A673 (cell line): Measurements from ENCODE around the gene MRPL10. TPM values are rescaled to one million over a fixed set of nuclear protein-coding genes. Genes with fewer than 3 reads are reported as not detected.

Source experiments
- BruUV-seq: library from RNA; stranded (reverse); fragments of 400-500 nt; replicated peaks from 2 replicates; lab custom pipeline; 2021; lab: Mats Ljungman, UMichigan
- CTCF ChIA-PET: fragments of 300-600 bp; sonication (Branson Sonifier 250); formaldehyde crosslinking; loops from one replicate; lab custom pipeline; 2022; ENCODE audit warnings: antibody characterized with exemption; lab: Charles Lee
- POLR2A ChIA-PET: fragments of 300-600 bp; sonication (Branson Sonifier 250); formaldehyde crosslinking; loops from one replicate; lab custom pipeline; 2022; ENCODE audit warnings: antibody characterized with exemption; ENCODE audit not compliant: low non-redundant PET; lab: Charles Lee
- DNase-seq: peaks from one replicate; pipeline ENCODE4 v3.0.0-alpha.2; 2015; ENCODE audit warnings: low spot score
- H3K27ac ChIP-seq: fragments of 200-600 bp; sonication (generic); 2 replicates; pipeline ENCODE4 v1.5.1; 2016; ENCODE audit warnings: mixed run types, low read depth, mild to moderate bottlenecking, mixed read lengths, antibody characterized with exemption, low read length; ENCODE audit not compliant: poor library complexity, severe bottlenecking
- H3K27me3 ChIP-seq: fragments of 200-600 bp; sonication (generic); replicated peaks from 2 replicates; pipeline ENCODE4 v1.6.1; 2017; ENCODE audit warnings: mixed run types, low read depth, mild to moderate bottlenecking, mixed read lengths, antibody characterized with exemption, low read length; ENCODE audit not compliant: insufficient read depth, poor library complexity
- H3K36me3 ChIP-seq: fragments of 200-600 bp; sonication (generic); 2 replicates; pipeline ENCODE4 v1.6.1; 2016; ENCODE audit warnings: mixed run types, mild to moderate bottlenecking, mixed read lengths, antibody characterized with exemption, low read length; ENCODE audit not compliant: insufficient read depth, poor library complexity, severe bottlenecking
- H3K4me1 ChIP-seq: fragments of 200-600 bp; sonication (generic); 2 replicates; pipeline ENCODE4 v1.6.1; 2017; ENCODE audit warnings: mixed run types, mild to moderate bottlenecking, mixed read lengths, antibody characterized with exemption, low read length; ENCODE audit not compliant: insufficient read depth, poor library complexity, severe bottlenecking
- H3K4me3 ChIP-seq: fragments of 200-600 bp; sonication (generic); 2 replicates; pipeline ENCODE4 v1.5.1; 2016; ENCODE audit warnings: low read depth, mixed run types, mild to moderate bottlenecking, mixed read lengths, low read length; ENCODE audit not compliant: poor library complexity, severe bottlenecking
- H3K9me3 ChIP-seq: fragments of 200-600 bp; sonication (generic); 2 replicates; pipeline ENCODE4 v1.6.1; 2016; ENCODE audit warnings: mixed run types, low read depth, mild to moderate bottlenecking, mixed read lengths, antibody characterized with exemption, low read length; ENCODE audit not compliant: poor library complexity, severe bottlenecking
- EZH2 ChIP-seq: fragments of 200-600 bp; sonication (generic); IDR thresholded peaks from 2 replicates; pipeline ENCODE4 v1.6.1; 2017; ENCODE audit warnings: borderline replicate concordance, low read depth, mild to moderate bottlenecking, mixed read lengths, antibody characterized with exemption, low read length; ENCODE audit not compliant: poor library complexity, severe bottlenecking
- intact Hi-C: fragments of 100-400 bp; cut with micrococcal nuclease; formaldehyde crosslinking; loops from one replicate; pipeline ENCODE4 v1.10.0; 2022; ENCODE audit not compliant: unreplicated experiment
- total RNA-seq: library from RNA; stranded (reverse); gene quantifications from 2 replicates; pipeline ENCODE4 v1.2.3, GENCODE V29; 2021
- TF ChIP-seq, protein P1 (sequence below): fragments of 300-800, 200-600 bp; sonication (generic); conservative IDR thresholded peaks from 2 replicates; pipeline ENCODE4 v1.5.1; 2017; ENCODE audit warnings: low read depth, mild to moderate bottlenecking, antibody characterized with exemption, low read length, moderate library complexity, mixed read lengths

MRPL10 gene
- total RNA-seq, 1 experiment from 2014 or later: 30.5 TPM

DNA sequence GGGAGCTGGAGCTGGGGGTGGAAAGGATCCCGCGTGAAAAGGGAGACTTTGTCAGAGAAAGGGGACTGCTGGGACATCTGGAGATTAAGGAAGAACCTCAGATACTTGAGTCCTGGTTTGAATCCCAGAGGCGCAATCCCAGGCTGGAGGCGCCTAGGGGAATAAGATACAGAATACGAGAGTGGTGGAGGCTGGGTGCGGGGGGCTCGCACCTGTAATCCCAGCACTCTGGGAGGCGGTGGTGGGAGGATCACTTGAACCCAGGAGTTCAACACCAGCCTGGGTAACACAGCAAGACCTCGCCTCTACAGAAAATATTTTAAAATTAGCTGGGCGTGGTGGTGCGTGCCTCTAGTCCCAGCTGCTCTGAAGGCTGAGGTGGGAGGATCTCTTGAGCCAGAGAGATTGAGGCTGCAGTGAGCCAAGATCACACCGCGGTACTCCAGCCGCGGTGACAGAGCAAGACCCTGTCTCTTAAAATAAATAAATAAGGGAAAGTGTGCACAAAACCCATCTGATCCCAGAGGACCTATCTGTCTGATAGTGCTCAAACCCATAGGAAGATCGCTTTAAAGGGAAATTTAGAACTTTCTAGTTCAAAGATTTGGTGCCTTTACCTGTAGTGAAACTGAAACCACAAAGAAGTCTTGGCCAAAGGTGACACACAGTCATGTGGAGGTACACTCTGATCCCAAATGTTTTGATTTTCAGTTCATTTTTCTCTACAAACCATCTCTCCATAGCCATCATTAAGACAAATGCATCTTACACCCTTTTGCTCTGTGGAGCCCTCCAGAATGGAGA, 10.3 kb upstream of the MRPL10 start:
- Histone ChIP-seq H3K36me3 (no peaks in the 10 kb centered on the region), H3K27me3 (peaks cover 11% of the 10 kb centered on the region), H3K4me1 (no peaks in the 10 kb centered on the region), H3K4me3 (peak overlapping the region; percentile 62), H3K27ac (no peak overlapping the region), H3K9me3 (no peaks in the 10 kb centered on the region)
- TF ChIP-seq, protein P1, sequence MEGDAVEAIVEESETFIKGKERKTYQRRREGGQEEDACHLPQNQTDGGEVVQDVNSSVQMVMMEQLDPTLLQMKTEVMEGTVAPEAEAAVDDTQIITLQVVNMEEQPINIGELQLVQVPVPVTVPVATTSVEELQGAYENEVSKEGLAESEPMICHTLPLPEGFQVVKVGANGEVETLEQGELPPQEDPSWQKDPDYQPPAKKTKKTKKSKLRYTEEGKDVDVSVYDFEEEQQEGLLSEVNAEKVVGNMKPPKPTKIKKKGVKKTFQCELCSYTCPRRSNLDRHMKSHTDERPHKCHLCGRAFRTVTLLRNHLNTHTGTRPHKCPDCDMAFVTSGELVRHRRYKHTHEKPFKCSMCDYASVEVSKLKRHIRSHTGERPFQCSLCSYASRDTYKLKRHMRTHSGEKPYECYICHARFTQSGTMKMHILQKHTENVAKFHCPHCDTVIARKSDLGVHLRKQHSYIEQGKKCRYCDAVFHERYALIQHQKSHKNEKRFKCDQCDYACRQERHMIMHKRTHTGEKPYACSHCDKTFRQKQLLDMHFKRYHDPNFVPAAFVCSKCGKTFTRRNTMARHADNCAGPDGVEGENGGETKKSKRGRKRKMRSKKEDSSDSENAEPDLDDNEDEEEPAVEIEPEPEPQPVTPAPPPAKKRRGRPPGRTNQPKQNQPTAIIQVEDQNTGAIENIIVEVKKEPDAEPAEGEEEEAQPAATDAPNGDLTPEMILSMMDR: no peak; the same call in 1 of the 2 replicates
- no peak for TF ChIP-seq EZH2
- ChIA-PET POLR2A (no interaction called here), CTCF (interaction anchor here (1.1 to 2.8 kb wide), 2 partner anchors 48 to 105 kb away, joined by 5 to 19 read pairs; no protein-coding TSS in a partner anchor)
- no peak for DNase-seq
- BruUV-seq: no TSS peak
- intact Hi-C loops: loop anchor here (2.0 to 10.0 kb wide), 3 partner anchors 49 to 176 kb away; partner anchors contain the start of gene PNPO

DNA sequence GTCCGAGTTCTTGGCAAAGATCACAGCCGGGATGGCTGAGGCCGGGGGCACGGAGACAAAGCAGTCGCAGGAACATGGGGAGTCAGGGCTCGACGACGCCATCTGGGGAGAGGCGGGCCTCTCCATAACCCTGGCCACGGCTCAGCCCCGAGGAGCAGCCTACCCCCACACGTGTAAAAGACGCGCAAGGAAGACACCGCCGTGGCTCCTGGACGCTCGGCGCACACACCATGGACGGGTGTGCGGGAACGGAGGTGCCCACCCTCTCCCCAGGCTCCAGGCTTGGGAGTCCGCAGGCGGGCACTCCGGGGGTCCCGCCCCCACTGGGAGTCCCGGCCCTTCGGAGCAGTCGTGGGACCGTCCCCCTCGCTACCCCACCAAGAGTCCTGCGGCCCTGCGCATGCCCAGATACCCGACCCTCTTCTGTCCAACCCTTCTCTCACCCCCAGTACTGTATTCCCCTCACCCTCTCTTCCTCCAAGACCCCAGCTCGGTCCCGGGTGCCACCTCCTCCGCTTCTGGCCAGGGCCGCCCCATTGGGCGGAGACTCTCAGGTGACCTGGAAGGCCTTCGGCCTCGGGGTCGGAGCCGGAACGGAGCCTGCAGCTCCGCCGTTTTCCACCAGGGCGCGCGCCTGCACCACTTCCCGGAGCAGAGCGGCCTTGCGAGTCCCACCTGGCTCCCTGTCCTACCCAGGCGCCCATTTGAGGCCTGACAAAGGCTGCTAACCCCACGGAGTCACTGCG, 9.6 kb upstream of the MRPL10 start, which contains the start of gene SCRN2:
Gene SCRN2, minus strand, starts transcription at position 532 of the 746 bp plus-strand sequence. Its CDS starts 430 bp downstream, at position 102.
- intact Hi-C loops: loop anchor here (2.0 to 10.0 kb wide), 3 partner anchors 50 to 176 kb away; partner anchors contain the start of gene PNPO
- H3K27me3 ChIP-seq: peaks cover 4% of the 10 kb centered on the region
- no peaks in the 10 kb centered on the region for H3K4me1 ChIP-seq
- BruUV-seq: TSS peak; percentile 89
- peak within 1 kb of the TSS; percentile 62 for H3K4me3 ChIP-seq
- peak within 1 kb of the TSS; percentile 61 for H3K27ac ChIP-seq
- no peaks in the 10 kb centered on the region for H3K36me3 ChIP-seq
- no peaks in the 10 kb centered on the region for H3K9me3 ChIP-seq
- ChIA-PET POLR2A (no interaction called here), CTCF (interaction anchor here (1.1 to 2.8 kb wide), 2 partner anchors 49 to 106 kb away, joined by 5 to 19 read pairs; no protein-coding TSS in a partner anchor)
- no peak for TF ChIP-seq EZH2
- TF ChIP-seq, protein P1: peak; percentile 84
- DNase-seq: peak; percentile 67

DNA sequence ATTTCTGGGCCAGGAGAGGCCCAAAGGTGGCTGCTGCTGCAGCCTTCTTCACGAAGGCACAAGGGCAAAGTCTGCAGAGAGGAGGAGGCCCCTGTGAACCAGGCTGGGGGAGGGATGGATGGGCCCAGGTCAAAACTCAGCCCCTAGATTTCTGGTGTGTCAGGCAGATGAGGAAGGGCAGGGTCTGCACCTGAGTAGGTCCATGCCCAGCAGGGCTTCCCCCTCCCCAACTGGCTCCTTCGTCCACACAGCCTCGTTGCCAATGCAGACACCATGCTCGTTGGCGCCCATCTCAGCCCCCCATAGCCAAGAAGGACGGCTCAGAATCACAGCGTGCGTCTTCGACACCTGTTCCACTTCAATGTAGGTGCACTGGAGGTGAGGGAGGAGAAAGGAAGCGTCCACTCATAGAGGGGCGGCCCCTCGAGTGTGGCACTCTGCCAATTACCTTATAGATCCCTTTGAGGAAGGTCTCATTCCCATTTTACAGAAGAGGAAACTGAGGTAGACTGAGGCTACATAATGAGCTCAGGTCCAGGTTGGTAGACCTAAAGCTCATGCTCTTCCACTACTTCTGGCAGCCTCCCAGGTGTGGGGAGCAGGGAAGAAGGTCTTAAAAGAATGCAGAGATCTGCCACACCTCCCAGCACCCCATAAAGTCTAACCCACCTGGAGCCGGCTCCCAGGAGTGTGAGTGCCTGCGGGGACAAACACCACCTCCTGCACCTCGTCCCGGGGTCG, 8.8 kb upstream of the MRPL10 start:
- no peak for TF ChIP-seq EZH2
- TF ChIP-seq, protein P1: no peak
- POLR2A ChIA-PET: no interaction called here
- peak overlapping the region; percentile 61 for H3K27ac ChIP-seq

More for the DNA sequence above, 8.8 kb upstream of the MRPL10 start:
- Histone ChIP-seq H3K27me3 (no peaks in the 10 kb centered on the region), H3K4me1 (no peaks in the 10 kb centered on the region), H3K4me3 (peak overlapping the region; percentile 62), H3K36me3 (no peaks in the 10 kb centered on the region), H3K9me3 (no peaks in the 10 kb centered on the region)
- DNase-seq: no peak
- CTCF ChIA-PET: no interaction called here
- no TSS peak for BruUV-seq
- intact Hi-C loops: loop anchor here (2.0 to 10.0 kb wide), 3 partner anchors 51 to 177 kb away; partner anchors contain the start of gene PNPO
